ENCODE data around the gene CLCN6.

DNA sequence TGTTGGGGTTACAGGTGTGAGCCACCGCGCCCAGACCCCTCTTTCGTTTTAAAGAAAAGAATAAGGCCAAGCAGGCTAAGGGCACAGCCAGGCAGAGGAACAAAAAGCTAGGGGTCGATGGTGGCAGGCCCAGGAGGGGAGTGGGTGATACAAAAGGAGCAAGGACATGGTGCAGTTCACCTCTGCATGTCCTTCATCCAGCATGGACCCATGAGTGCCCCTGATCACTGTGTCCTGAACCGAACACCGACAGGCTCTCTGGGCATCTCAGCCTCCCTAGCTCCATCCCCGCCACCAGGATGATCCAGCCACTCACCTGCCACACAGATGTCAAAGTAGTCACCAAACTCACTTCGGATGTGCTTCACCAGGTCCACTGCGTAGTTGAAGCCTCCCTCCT, 6.1 kb upstream of the CLCN6 start:
- TF ChIP-seq, protein P1, sequence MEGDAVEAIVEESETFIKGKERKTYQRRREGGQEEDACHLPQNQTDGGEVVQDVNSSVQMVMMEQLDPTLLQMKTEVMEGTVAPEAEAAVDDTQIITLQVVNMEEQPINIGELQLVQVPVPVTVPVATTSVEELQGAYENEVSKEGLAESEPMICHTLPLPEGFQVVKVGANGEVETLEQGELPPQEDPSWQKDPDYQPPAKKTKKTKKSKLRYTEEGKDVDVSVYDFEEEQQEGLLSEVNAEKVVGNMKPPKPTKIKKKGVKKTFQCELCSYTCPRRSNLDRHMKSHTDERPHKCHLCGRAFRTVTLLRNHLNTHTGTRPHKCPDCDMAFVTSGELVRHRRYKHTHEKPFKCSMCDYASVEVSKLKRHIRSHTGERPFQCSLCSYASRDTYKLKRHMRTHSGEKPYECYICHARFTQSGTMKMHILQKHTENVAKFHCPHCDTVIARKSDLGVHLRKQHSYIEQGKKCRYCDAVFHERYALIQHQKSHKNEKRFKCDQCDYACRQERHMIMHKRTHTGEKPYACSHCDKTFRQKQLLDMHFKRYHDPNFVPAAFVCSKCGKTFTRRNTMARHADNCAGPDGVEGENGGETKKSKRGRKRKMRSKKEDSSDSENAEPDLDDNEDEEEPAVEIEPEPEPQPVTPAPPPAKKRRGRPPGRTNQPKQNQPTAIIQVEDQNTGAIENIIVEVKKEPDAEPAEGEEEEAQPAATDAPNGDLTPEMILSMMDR (IDR thresholded peaks at IDR 0.05): no peak
- TF ChIP-seq POLR2A (IDR thresholded peaks at IDR 0.05): no peak
- no peak for TF ChIP-seq POLR2AphosphoS5 (IDR thresholded peaks at IDR 0.05)

All from prostate gland (tissue), 2 donors.